KMS-11 (cell line): ENCODE data around the gene IFITM1.
A peak's percentile ranks its signal among the peaks of the same experiment; 100 is the strongest.
"Not testable (repeated sequence)": the region's sequence is repeated elsewhere in the genome, so short reads cannot be mapped to it uniquely, and the experiment has no call there.

Source experiments
- H2AFZ ChIP-seq: fragments of 200-600 bp; sonication (generic); 2 replicates; pipeline ENCODE4 v1.6.1; 2016; ENCODE audit warnings: antibody characterized with exemption, mixed run types, low read depth
- H3K27ac ChIP-seq: fragments of 200-600 bp; sonication (generic); 2 replicates; pipeline ENCODE4 v1.6.1; 2016; ENCODE audit warnings: mild to moderate bottlenecking, mixed run types
- H3K27me3 ChIP-seq: fragments of 200-600 bp; sonication (generic); 2 replicates; pipeline ENCODE4 v1.6.1; 2017; ENCODE audit warnings: mild to moderate bottlenecking, low read depth, mixed run types, moderate library complexity; ENCODE audit not compliant: insufficient read depth
- H3K36me3 ChIP-seq: fragments of 200-600 bp; sonication (generic); 2 replicates; pipeline ENCODE4 v1.6.1; 2017; ENCODE audit warnings: mild to moderate bottlenecking, mixed run types; ENCODE audit not compliant: insufficient read depth
- H3K4me1 ChIP-seq: fragments of 200-600 bp; sonication (generic); 2 replicates; pipeline ENCODE4 v1.6.1; 2016; ENCODE audit warnings: mild to moderate bottlenecking, low read depth, mixed run types; ENCODE audit not compliant: poor library complexity, severe bottlenecking
- H3K4me2 ChIP-seq: fragments of 200-600 bp; sonication (generic); 2 replicates; pipeline ENCODE4 v1.7.0; 2016; ENCODE audit warnings: mild to moderate bottlenecking, mixed run types
- H3K4me3 ChIP-seq: fragments of 200-600 bp; sonication (generic); IDR thresholded peaks from 2 replicates; pipeline ENCODE4 v1.6.1; 2017; ENCODE audit warnings: low read depth, low read length, mixed read lengths; ENCODE audit not compliant: insufficient read depth
- H3K79me2 ChIP-seq: fragments of 200-600 bp; sonication (generic); 2 replicates; pipeline ENCODE4 v1.6.1; 2016; ENCODE audit warnings: low read depth, mixed run types; ENCODE audit not compliant: insufficient read depth
- H3K9ac ChIP-seq: fragments of 200-600 bp; sonication (generic); 2 replicates; pipeline ENCODE4 v1.6.1; 2016; ENCODE audit warnings: mild to moderate bottlenecking, mixed run types
- H4K20me1 ChIP-seq: fragments of 200-600 bp; sonication (generic); 2 replicates; pipeline ENCODE4 v1.6.1; 2016; ENCODE audit warnings: mild to moderate bottlenecking, mixed run types; ENCODE audit not compliant: insufficient read depth
- TF ChIP-seq, protein P1 (sequence below): fragments of 200-600 bp; sonication (generic); conservative IDR thresholded peaks from 2 replicates; pipeline ENCODE4 v1.6.1; 2017; ENCODE audit warnings: low read depth, mild to moderate bottlenecking, antibody characterized with exemption, low read length, moderate library complexity, mixed read lengths

The IFITM1 gene

DNA sequence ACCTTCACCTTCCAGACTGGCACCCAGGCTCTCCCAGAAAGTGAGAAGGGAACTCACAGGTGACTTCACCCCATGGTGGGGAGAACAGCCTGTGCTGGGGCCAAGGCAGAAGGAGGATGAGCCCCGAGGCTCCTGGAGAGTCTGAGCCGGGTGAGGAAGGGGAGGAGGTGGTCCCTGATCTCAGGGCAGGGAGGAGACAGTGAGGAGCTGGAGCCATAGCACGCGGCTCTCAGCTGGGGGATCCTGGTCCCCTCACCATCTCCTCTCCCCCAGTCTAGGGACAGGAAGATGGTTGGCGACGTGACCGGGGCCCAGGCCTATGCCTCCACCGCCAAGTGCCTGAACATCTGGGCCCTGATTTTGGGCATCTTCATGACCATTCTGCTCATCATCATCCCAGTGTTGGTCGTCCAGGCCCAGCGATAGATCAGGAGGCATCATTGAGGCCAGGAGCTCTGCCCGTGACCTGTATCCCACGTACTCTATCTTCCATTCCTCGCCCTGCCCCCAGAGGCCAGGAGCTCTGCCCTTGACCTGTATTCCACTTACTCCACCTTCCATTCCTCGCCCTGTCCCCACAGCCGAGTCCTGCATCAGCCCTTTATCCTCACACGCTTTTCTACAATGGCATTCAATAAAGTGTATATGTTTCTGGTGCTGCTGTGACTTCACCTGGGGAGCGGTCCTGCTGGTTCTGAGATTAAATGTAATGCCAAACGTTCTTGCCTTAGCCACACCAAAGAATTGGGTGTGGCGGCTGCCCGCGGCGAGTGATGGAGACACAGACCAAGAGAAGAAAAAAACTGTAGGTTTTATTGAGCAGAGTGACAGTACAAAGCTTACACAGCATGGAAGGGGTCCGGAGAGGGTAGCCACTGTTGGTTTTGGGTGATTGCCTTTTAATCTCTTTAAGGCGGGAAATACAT, 4.8 kb upstream of the IFITM1 start:
- not testable (repeated sequence) for H3K4me1 ChIP-seq, H3K4me3 ChIP-seq, H3K9ac ChIP-seq, H3K27ac ChIP-seq, H4K20me1 ChIP-seq, H3K4me2 ChIP-seq, H3K36me3 ChIP-seq, H2AFZ ChIP-seq, H3K79me2 ChIP-seq
- H3K27me3 ChIP-seq = peaks cover 51% of the 10 kb centered on the region

GRCh38 chr11:309979-310572, 3.8 kb upstream of the IFITM1 start:
- not testable (repeated sequence) for H3K79me2 ChIP-seq, H3K4me2 ChIP-seq, H4K20me1 ChIP-seq, H3K27ac ChIP-seq, H3K9ac ChIP-seq, H3K4me3 ChIP-seq, H3K36me3 ChIP-seq, H2AFZ ChIP-seq
- Histone ChIP-seq H3K27me3 (peaks cover 51% of the 10 kb centered on the region), H3K4me1 (peaks cover 12% of the 10 kb centered on the region)

GRCh38 chr11:311013-311748, 2.7 kb upstream of the IFITM1 start:
- not testable (repeated sequence) for H3K27ac ChIP-seq, H3K79me2 ChIP-seq, H2AFZ ChIP-seq, H3K9ac ChIP-seq, H3K4me2 ChIP-seq, H4K20me1 ChIP-seq, H3K4me3 ChIP-seq, H3K36me3 ChIP-seq
- Histone ChIP-seq H3K4me1 (peaks cover 12% of the 10 kb centered on the region), H3K27me3 (peaks cover 43% of the 10 kb centered on the region)

- H2AFZ ChIP-seq = no peak overlapping the region
- no peak overlapping the region for H3K27ac ChIP-seq
- H4K20me1 ChIP-seq = no peaks in the 10 kb centered on the region
- H3K36me3 ChIP-seq = no peaks in the 10 kb centered on the region
- H3K4me1 ChIP-seq = peaks cover 12% of the 10 kb centered on the region
- TF ChIP-seq, protein P1, sequence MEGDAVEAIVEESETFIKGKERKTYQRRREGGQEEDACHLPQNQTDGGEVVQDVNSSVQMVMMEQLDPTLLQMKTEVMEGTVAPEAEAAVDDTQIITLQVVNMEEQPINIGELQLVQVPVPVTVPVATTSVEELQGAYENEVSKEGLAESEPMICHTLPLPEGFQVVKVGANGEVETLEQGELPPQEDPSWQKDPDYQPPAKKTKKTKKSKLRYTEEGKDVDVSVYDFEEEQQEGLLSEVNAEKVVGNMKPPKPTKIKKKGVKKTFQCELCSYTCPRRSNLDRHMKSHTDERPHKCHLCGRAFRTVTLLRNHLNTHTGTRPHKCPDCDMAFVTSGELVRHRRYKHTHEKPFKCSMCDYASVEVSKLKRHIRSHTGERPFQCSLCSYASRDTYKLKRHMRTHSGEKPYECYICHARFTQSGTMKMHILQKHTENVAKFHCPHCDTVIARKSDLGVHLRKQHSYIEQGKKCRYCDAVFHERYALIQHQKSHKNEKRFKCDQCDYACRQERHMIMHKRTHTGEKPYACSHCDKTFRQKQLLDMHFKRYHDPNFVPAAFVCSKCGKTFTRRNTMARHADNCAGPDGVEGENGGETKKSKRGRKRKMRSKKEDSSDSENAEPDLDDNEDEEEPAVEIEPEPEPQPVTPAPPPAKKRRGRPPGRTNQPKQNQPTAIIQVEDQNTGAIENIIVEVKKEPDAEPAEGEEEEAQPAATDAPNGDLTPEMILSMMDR = no peak
- no peak overlapping the region for H3K4me2 ChIP-seq
- H3K79me2 ChIP-seq = no peaks in the 10 kb centered on the region
- H3K27me3 ChIP-seq = peaks cover 44% of the 10 kb centered on the region
- no peak overlapping the region for H3K4me3 ChIP-seq
- H3K9ac ChIP-seq = no peak overlapping the region
These were observed 1.6 kb upstream of the IFITM1 start for GRCh38 chr11:312092-312816.

GRCh38 chr11:313304-313786, 495 bp upstream of the IFITM1 start:
- Histone ChIP-seq H2AFZ (no peak overlapping the region), H3K36me3 (no peaks in the 10 kb centered on the region), H3K4me3 (no peak overlapping the region), H3K9ac (no peak overlapping the region), H3K27ac (no peak overlapping the region), H3K79me2 (no peaks in the 10 kb centered on the region), H3K27me3 (peaks cover 49% of the 10 kb centered on the region), H3K4me2 (peak overlapping the region; percentile 68), H4K20me1 (no peaks in the 10 kb centered on the region), H3K4me1 (peaks cover 12% of the 10 kb centered on the region)
- TF ChIP-seq, protein P1 = no peak

DNA sequence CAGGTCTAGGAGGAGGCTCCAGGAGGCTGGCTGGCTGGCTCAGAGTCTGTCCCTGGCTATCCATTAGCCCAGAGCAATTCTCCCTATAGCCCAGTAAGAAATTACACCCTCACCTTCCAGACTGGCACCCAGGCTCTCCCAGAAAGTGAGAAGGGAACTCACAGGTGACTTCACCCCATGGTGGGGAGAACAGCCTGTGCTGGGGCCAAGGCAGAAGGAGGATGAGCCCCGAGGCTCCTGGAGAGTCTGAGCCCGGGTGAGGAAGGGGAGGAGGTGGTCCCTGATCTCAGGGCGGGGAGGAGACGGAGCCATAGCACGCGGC, 675 bp downstream of the IFITM1 start:
- peaks cover 12% of the 10 kb centered on the region for H3K4me1 ChIP-seq
- H3K79me2 ChIP-seq, H2AFZ ChIP-seq, H4K20me1 ChIP-seq, H3K9ac ChIP-seq, H3K4me3 ChIP-seq, H3K27ac ChIP-seq, H3K4me2 ChIP-seq, H3K36me3 ChIP-seq: not testable (repeated sequence)
- peaks cover 44% of the 10 kb centered on the region for H3K27me3 ChIP-seq
